ENCODE results near the gene EPHX1.
"Not testable (repeated sequence)": the region's sequence is repeated elsewhere in the genome, so short reads cannot be mapped to it uniquely, and the experiment has no call there.

Gene EPHX1

DNA sequence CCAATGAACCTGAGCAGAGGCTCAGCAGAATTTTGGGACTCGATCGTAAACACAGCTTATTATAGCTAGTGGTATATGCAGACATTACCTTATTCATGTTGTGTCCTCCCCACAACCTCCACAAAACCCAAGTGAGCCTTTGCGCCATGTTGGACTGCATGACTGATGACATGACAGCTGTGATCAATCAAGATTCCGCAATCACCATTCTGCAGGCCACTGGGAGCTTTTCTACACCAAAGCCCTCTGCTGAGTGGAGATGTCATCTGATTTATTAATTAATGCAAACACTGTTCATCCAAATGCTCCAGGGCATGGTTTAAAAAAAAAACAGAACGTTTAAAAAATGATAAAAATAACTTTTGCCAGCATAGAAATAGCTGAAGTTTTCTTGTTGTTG lies 40.2 kb upstream of the EPHX1 start:
- peaks cover 46% of the 10 kb centered on the region for H3K4me1 ChIP-seq (ENCODE audit: control insufficient read depth, insufficient read depth, low read length)
- H3K27me3 ChIP-seq (ENCODE audit: control insufficient read depth, insufficient read depth, low read length): no peaks in the 10 kb centered on the region
- H3K36me3 ChIP-seq (ENCODE audit: control insufficient read depth, insufficient read depth, low read length): no peaks in the 10 kb centered on the region
- no peaks in the 10 kb centered on the region for H3K9me3 ChIP-seq (ENCODE audit: control insufficient read depth, low read length)
- H3K9ac ChIP-seq (ENCODE audit: low read length): no peak overlapping the region
- no peak overlapping the region for H3K4me3 ChIP-seq (ENCODE audit: low read length)

DNA sequence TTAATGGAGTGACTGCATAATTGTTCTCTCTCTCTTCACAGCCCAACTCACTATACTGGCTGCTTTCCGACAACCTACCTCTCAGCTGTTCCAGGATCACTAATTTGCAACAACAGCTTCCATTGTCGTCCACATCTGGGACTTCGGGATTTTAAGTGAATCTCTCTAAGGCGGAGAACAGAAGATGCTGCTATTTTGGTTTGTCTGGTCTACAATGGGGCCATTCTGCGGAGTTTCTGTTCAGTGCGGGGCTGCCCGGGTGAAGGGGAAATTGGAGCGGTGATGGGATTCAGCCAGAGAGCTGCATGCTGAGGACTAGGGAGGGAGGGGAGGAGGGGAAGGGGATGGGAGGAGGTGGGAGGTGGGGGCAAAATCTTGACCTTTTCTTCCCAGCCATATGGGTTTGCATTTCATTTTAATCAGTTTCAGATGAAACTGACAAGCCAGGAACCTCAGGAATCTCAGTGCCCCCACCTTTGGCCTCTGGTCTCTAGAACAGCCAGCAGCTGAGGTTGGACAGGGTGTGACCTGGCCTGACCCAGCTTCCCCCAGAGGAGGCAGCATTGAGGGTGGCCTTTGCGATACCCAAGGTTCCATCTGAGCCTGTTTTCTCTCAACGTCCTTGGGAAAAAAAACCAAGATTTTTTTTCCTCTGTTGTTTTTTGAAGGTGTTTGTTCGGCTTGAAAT lies 39.2 kb upstream of the EPHX1 start:
- Histone ChIP-seq H3K4me1 (ENCODE audit: control insufficient read depth, insufficient read depth, low read length) (peaks cover 50% of the 10 kb centered on the region), H3K9me3 (ENCODE audit: control insufficient read depth, low read length) (no peaks in the 10 kb centered on the region), H3K4me3 (ENCODE audit: low read length) (no peak overlapping the region), H3K9ac (ENCODE audit: low read length) (no peak overlapping the region), H3K27me3 (ENCODE audit: control insufficient read depth, insufficient read depth, low read length) (no peaks in the 10 kb centered on the region), H3K36me3 (ENCODE audit: control insufficient read depth, insufficient read depth, low read length) (no peaks in the 10 kb centered on the region)

DNA sequence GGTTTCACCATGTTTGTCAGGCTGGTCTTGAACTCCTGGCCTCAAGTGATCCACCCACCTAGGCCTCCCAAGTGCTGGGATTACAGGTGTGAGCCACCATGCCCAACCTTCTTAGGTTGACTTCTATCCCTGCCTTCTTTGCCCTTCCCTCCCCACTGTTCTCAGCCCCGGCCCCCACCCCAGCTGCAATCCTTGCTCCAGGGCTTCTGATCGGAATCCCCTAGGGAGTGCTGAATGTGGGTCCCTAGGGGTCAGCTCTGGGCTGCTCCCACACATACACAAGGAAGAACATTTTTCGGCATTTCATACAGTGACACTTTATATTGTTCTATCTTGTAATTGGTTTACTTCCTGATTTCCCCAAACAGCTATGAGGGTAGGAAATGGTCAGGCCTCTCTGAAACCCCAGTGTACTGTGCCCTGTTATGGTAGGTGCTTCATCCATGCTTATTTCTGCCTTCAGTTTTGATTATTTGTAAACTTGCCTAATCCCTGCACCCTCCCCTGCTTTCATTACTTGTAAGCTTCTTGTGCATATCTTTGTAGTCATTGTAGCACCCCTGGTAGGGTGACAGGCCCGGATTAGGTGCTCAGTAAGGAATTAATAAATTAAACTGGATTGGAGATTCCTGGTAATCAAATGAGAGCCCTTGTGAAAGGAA lies 38.1 kb upstream of the EPHX1 start:
- Histone ChIP-seq H3K4me1 (ENCODE audit: control insufficient read depth, insufficient read depth, low read length) (peaks cover 45% of the 10 kb centered on the region), H3K27me3 (ENCODE audit: control insufficient read depth, insufficient read depth, low read length) (no peaks in the 10 kb centered on the region), H3K9me3 (ENCODE audit: control insufficient read depth, low read length) (no peaks in the 10 kb centered on the region), H3K9ac (ENCODE audit: low read length) (no peak overlapping the region), H3K4me3 (ENCODE audit: low read length) (no peak overlapping the region), H3K36me3 (ENCODE audit: control insufficient read depth, insufficient read depth, low read length) (no peaks in the 10 kb centered on the region)

DNA sequence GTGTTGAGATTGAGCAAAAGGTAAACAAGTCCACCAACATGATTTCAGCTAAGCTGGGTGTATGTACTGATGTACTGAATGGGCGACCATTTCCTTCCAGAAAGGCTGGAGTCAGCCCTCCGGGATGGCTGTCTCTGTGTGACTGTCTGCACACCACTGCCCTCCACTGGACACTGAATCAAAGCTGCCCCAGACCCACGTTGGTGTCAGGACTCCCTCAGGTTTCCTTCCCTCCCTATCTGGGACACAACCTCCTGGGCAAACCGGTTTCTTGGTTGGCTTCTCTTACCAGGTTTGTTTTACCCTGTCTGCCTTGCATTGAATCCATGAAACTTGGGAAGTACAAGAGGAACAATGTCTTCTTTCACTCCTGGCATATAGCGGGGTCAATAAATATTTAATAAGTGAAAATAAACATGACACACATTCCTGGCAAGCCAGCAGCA lies 37.6 kb upstream of the EPHX1 start:
- Histone ChIP-seq H3K36me3 (ENCODE audit: control insufficient read depth, insufficient read depth, low read length) (no peaks in the 10 kb centered on the region), H3K9me3 (ENCODE audit: control insufficient read depth, low read length) (no peaks in the 10 kb centered on the region), H3K9ac (ENCODE audit: low read length) (peak overlapping the region; percentile 40), H3K4me3 (ENCODE audit: low read length) (no peak overlapping the region), H3K27me3 (ENCODE audit: control insufficient read depth, insufficient read depth, low read length) (no peaks in the 10 kb centered on the region), H3K4me1 (ENCODE audit: control insufficient read depth, insufficient read depth, low read length) (peaks cover 43% of the 10 kb centered on the region)

DNA sequence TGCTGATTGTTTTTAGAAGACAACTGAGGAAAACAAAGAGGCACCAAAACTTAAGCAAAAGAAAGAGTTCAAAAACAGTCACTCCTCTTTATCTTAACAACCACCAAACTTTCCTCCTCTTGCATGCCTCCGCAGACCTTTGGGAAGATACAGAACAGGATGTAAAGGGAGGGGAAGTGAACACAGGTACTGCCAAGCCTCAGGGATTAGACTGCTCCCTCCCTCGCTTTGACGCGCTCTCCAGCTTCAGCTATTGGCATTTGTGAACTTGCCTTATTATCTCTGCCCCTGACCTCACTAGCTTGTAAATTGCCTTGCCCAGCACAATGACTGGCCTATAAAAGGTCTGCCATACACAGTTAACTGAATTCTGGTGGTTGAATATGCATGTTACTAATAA lies 37.1 kb upstream of the EPHX1 start:
- Histone ChIP-seq H3K27me3 (ENCODE audit: control insufficient read depth, insufficient read depth, low read length) (no peaks in the 10 kb centered on the region), H3K36me3 (ENCODE audit: control insufficient read depth, insufficient read depth, low read length) (no peaks in the 10 kb centered on the region), H3K4me1 (ENCODE audit: control insufficient read depth, insufficient read depth, low read length) (peaks cover 38% of the 10 kb centered on the region), H3K4me3 (ENCODE audit: low read length) (no peak overlapping the region), H3K9me3 (ENCODE audit: control insufficient read depth, low read length) (no peaks in the 10 kb centered on the region), H3K9ac (ENCODE audit: low read length) (peak overlapping the region; percentile 40)

DNA sequence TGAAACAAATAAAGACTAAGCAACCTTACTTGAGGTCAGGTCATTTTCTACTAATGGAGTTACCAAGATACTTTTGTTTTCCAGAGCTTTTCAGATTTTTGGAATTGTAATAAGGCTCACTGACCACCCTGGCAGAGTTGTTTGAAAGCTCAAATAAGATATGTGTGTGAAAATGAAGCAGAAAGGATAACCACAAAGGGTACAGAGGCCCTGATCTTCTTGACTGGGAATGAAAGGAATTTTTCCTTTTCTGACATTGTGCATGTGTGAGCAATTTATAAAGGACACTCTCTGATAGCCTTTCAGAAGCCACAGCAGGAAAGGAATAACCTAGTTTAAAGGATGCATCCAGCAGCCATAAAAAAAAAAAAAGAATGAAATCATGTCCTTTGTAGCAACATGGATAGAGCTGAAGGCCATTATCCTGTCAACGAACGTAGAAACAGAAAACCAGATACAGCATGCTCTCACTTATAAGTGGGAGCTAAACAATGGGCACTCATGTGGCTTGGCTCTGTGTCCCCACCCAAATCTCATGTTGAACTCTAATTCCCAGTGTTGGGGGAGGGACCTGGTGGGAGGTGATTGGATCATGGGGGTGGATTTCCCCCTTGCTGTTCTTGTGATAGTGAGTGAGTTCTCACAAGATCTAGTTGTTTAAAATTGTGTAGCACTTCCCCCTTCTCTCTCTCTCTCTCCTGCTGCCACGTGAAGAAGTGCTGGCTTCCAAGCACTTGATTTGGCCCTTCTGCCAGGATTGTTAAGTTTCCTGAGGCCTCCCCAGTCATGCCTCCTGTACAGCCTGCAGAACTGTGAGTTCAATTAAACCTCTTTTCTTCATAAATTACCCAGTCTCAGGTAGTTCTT lies 35.4 kb upstream of the EPHX1 start:
- Histone ChIP-seq H3K4me3 (ENCODE audit: low read length) (no peak overlapping the region), H3K27me3 (ENCODE audit: control insufficient read depth, insufficient read depth, low read length) (no peaks in the 10 kb centered on the region), H3K36me3 (ENCODE audit: control insufficient read depth, insufficient read depth, low read length) (no peaks in the 10 kb centered on the region), H3K4me1 (ENCODE audit: control insufficient read depth, insufficient read depth, low read length) (peaks cover 43% of the 10 kb centered on the region), H3K9me3 (ENCODE audit: control insufficient read depth, low read length) (no peaks in the 10 kb centered on the region), H3K9ac (ENCODE audit: low read length) (no peak overlapping the region)

DNA sequence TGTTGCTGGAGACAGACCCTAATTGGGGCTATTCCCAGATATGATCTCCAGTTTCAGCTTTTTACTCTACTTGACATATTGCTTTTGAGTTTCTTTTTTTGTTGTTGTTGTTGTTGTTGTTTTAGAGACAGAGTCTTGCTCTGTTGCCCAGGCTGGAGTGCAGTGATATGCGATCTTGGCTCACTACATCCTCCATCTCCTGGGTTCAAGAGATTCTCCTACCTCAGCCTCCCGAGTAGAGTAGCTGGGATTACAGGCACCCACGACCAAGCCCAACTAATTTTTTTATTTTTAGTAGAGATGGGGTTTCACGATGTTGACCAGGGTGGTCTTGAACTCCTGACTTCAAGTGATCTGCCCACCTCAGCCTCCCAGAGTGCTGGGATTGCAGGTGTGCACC lies 33.6 kb upstream of the EPHX1 start:
- peaks cover 43% of the 10 kb centered on the region for H3K4me1 ChIP-seq (ENCODE audit: control insufficient read depth, insufficient read depth, low read length)
- no peaks in the 10 kb centered on the region for H3K9me3 ChIP-seq (ENCODE audit: control insufficient read depth, low read length)
- H3K4me3 ChIP-seq (ENCODE audit: low read length): no peak overlapping the region
- no peaks in the 10 kb centered on the region for H3K27me3 ChIP-seq (ENCODE audit: control insufficient read depth, insufficient read depth, low read length)
- no peak overlapping the region for H3K9ac ChIP-seq (ENCODE audit: low read length)
- H3K36me3 ChIP-seq (ENCODE audit: control insufficient read depth, insufficient read depth, low read length): no peaks in the 10 kb centered on the region

DNA sequence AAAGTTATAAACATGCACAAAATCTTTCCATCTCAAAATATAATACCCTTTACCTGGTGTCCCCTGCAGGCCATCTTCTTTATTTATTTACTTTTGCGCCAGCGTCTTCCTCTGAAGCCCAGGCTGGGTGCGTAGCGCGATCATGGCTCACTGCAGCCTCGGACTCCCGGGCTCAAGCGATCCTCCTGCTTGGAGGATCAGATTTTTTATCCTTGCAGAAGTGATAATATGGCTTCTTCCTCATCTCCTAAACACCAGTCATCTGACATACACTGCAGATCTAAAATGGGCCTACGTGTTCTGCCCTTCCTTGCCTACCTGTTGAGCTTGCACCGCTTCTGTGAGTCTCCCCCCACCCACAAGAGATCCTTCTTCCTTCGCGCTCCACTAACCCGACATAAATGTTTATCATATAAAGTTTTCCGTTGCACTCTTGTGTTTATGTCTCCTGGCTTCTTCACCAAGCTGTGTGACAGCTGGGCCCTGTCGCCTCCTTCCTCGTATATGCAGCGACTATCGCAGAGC lies 32.8 kb upstream of the EPHX1 start:
- no peaks in the 10 kb centered on the region for H3K27me3 ChIP-seq (ENCODE audit: control insufficient read depth, insufficient read depth, low read length)
- no peaks in the 10 kb centered on the region for H3K9me3 ChIP-seq (ENCODE audit: control insufficient read depth, low read length)
- H3K9ac ChIP-seq (ENCODE audit: low read length): peak overlapping the region; percentile 98
- H3K36me3 ChIP-seq (ENCODE audit: control insufficient read depth, insufficient read depth, low read length): no peaks in the 10 kb centered on the region
- H3K4me3 ChIP-seq (ENCODE audit: low read length): peak overlapping the region; percentile 80
- H3K4me1 ChIP-seq (ENCODE audit: control insufficient read depth, insufficient read depth, low read length): peaks cover 39% of the 10 kb centered on the region

DNA sequence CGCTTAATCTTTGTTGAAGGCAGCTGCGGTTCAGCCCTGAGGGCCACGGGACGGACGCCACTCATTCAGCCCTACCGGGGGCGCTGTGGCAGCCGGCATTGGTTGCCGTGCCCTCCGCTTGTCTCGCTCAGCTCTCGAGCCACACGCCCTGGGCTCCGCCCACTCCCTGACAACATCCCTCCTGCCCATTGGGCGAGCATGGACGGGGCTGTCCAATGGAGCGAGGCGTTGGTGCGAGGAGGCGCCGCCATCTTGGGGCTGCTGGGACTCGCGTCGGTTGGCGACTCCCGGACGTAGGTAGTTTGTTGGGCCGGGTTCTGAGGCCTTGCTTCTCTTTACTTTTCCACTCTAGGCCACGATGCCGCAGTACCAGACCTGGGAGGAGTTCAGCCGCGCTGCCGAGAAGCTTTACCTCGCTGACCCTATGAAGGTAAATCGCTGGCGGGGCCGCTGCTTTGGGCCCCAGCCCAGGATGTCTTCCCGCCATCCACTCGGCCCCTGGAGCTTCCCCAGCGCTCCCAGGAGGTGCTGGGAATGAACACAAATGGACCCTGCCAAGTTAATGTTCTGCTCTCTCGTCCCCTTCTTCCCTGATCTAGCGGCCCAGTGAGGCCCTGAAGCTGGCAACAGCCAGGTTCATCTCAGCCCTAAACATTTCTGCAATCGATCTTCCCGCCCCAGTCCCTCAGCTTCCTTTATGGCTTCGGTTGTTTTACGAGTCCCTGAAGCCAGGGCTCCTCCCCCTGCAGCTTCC lies 32.2 kb upstream of the EPHX1 start, which contains the start of gene SRP9:
TSS of gene SRP9 (plus strand) at position 244 of the 754 bp plus-strand sequence. CDS start at position 359, 115 bp downstream.
- Histone ChIP-seq H3K4me1 (ENCODE audit: control insufficient read depth, insufficient read depth, low read length) (peaks cover 33% of the 10 kb centered on the region), H3K9me3 (ENCODE audit: control insufficient read depth, low read length) (no peaks in the 10 kb centered on the region), H3K27me3 (ENCODE audit: control insufficient read depth, insufficient read depth, low read length) (no peaks in the 10 kb centered on the region), H3K9ac (ENCODE audit: low read length) (peak within 1 kb of the TSS; percentile 98), H3K36me3 (ENCODE audit: control insufficient read depth, insufficient read depth, low read length) (no peaks in the 10 kb centered on the region), H3K4me3 (ENCODE audit: low read length) (peak within 1 kb of the TSS; percentile 80)

DNA sequence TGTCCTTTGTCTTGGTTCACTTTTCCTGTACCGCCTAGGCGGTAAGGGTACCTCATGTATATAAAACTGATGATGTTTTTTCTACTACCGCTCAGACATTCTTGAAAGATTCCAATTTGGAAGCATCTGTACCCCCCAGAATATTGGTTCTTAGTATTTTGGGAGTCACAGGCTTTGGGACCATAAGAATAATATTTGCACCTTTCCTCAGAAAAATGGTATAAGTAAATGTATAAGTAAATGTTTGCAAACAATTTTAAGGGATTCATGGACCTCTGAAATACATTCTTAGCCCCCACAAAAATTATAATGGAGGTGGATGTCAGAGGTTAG lies 31.6 kb upstream of the EPHX1 start:
- Histone ChIP-seq H3K36me3 (ENCODE audit: control insufficient read depth, insufficient read depth, low read length) (no peaks in the 10 kb centered on the region), H3K9me3 (ENCODE audit: control insufficient read depth, low read length) (no peaks in the 10 kb centered on the region), H3K4me1 (ENCODE audit: control insufficient read depth, insufficient read depth, low read length) (peaks cover 27% of the 10 kb centered on the region), H3K4me3 (ENCODE audit: low read length) (peak overlapping the region; percentile 80), H3K9ac (ENCODE audit: low read length) (peak overlapping the region; percentile 98), H3K27me3 (ENCODE audit: control insufficient read depth, insufficient read depth, low read length) (no peaks in the 10 kb centered on the region)

DNA sequence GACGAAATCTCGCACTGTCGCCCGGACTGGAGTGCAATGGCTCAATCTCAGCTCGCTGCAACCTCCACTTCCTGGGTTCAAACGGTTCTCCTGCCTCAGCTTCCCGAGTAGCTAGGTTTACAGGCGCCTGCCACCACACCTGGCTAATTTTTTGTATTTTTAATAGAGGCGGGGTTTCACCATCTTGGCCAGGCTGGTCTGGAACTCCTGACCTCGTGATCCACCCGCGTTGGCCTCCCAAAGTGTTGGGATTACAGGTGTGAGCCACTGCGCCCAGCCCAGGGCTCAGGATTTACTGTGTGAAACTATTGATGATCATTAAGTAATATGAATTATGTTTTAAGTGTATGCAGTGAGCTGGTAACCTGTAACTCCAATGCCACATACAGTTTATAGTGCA lies 30.8 kb upstream of the EPHX1 start:
- H3K27me3 ChIP-seq (ENCODE audit: control insufficient read depth, insufficient read depth, low read length); H3K36me3 ChIP-seq (ENCODE audit: control insufficient read depth, insufficient read depth, low read length); H3K9me3 ChIP-seq (ENCODE audit: control insufficient read depth, low read length): not testable (repeated sequence)
- Histone ChIP-seq H3K9ac (ENCODE audit: low read length) (peak overlapping the region; percentile 98), H3K4me1 (ENCODE audit: control insufficient read depth, insufficient read depth, low read length) (peaks cover 19% of the 10 kb centered on the region), H3K4me3 (ENCODE audit: low read length) (peak overlapping the region; percentile 80)

All from mucosa of stomach (tissue), 1 donor.